ENCODE measurements around the gene MAN1A1. TPM values are rescaled to one million over a fixed set of nuclear protein-coding genes. Genes with fewer than 3 reads are reported as not detected.
A peak's percentile ranks its signal among the peaks of the same experiment; 100 is the strongest.

Gene MAN1A1
- polyA plus RNA-seq, 1 donor (not counting 4 experiments of a cell fraction or from before 2014, with no cell fraction given): 20.2 TPM

DNA sequence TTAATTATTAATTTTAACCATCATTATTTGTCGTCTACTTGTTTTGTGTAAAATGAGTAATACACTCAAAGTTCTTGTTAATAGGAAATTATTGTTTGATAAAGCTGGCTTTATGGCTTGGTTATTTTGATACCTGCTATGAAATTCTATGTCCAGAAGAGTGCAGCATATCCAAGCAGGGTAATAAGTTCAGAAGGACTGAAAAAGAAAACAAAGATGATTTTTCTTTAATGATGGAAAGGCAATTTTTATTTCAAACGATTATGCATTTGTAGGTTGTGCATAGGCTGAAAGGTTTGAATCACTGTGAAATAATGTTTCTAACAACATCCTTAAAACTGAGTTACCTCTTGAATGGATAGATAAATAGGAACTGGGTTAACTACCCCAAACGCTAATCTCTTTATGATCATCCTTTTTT, 1.4 kb upstream of the MAN1A1 start:
- DNase-seq (ENCODE audit: low read depth, low spot score) (no peak), FAIRE-seq (no peak)
- peak overlapping the region; percentile 68 for H3K9ac ChIP-seq (ENCODE audit: control insufficient read depth, extremely low read depth, insufficient read depth, low read length)
- peak overlapping the region; percentile 77 for H3K27ac ChIP-seq (ENCODE audit: control insufficient read depth, insufficient read depth, low read length)
- peaks cover 22% of the 10 kb centered on the region for H3K79me2 ChIP-seq (ENCODE audit: control insufficient read depth, insufficient read depth, low read length)
- dilution Hi-C loops (cut with MboI; ENCODE audit: extremely low pct_ligation_motif_present, low sequenced_read_pairs): no loop called here
- peak overlapping the region; percentile 82 for H2AFZ ChIP-seq (ENCODE audit: control insufficient read depth, low read length)
- H3K4me3 ChIP-seq (ENCODE audit: control insufficient read depth in 2 of 3, extremely low read depth in 1 of 3, insufficient read depth in 2 of 3, low read depth in 1 of 3, low read length in 3 of 3): peak overlapping the region in 2 of 3 experiments; percentile 89 to 92
- peaks cover 2% of the 10 kb centered on the region for H3K9me1 ChIP-seq (ENCODE audit: control insufficient read depth, extremely low read depth, insufficient read depth, low read length)
- H3K27me3 ChIP-seq (ENCODE audit: control insufficient read depth, extremely low read depth, insufficient read depth, low read length): no peaks in the 10 kb centered on the region
- no peaks in the 10 kb centered on the region for H3K36me3 ChIP-seq (ENCODE audit: control insufficient read depth in 2 of 2, extremely low read depth in 1 of 2, insufficient read depth in 2 of 2, low read length in 2 of 2)
- H4K20me1 ChIP-seq (ENCODE audit: control insufficient read depth, extremely low read depth, insufficient read depth, low read length): no peaks in the 10 kb centered on the region
- no peaks in the 10 kb centered on the region for H3K9me3 ChIP-seq (ENCODE audit: control insufficient read depth, low read depth, low read length)
- peak overlapping the region; percentile 99 for H3K4me2 ChIP-seq (ENCODE audit: control insufficient read depth, extremely low read depth, insufficient read depth, low read depth, low read length)
- H3K4me1 ChIP-seq (ENCODE audit: control insufficient read depth, extremely low read depth, insufficient read depth, low read length): peaks cover 21% of the 10 kb centered on the region
- TF ChIP-seq, protein P1, sequence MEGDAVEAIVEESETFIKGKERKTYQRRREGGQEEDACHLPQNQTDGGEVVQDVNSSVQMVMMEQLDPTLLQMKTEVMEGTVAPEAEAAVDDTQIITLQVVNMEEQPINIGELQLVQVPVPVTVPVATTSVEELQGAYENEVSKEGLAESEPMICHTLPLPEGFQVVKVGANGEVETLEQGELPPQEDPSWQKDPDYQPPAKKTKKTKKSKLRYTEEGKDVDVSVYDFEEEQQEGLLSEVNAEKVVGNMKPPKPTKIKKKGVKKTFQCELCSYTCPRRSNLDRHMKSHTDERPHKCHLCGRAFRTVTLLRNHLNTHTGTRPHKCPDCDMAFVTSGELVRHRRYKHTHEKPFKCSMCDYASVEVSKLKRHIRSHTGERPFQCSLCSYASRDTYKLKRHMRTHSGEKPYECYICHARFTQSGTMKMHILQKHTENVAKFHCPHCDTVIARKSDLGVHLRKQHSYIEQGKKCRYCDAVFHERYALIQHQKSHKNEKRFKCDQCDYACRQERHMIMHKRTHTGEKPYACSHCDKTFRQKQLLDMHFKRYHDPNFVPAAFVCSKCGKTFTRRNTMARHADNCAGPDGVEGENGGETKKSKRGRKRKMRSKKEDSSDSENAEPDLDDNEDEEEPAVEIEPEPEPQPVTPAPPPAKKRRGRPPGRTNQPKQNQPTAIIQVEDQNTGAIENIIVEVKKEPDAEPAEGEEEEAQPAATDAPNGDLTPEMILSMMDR (optimal IDR thresholded peaks at IDR 0.05 in 1 of 3, IDR thresholded peaks at IDR 0.05 in 1 of 3, conservative IDR thresholded peaks at IDR 0.05 in 1 of 3; ENCODE audit: extremely low read depth in 1 of 3, insufficient read depth in 2 of 3, low read length in 3 of 3): peak in 2 of 3 experiments; percentile 32
- no peak for TF ChIP-seq EZH2 (IDR thresholded peaks at IDR 0.05; ENCODE audit: low read length)

DNA sequence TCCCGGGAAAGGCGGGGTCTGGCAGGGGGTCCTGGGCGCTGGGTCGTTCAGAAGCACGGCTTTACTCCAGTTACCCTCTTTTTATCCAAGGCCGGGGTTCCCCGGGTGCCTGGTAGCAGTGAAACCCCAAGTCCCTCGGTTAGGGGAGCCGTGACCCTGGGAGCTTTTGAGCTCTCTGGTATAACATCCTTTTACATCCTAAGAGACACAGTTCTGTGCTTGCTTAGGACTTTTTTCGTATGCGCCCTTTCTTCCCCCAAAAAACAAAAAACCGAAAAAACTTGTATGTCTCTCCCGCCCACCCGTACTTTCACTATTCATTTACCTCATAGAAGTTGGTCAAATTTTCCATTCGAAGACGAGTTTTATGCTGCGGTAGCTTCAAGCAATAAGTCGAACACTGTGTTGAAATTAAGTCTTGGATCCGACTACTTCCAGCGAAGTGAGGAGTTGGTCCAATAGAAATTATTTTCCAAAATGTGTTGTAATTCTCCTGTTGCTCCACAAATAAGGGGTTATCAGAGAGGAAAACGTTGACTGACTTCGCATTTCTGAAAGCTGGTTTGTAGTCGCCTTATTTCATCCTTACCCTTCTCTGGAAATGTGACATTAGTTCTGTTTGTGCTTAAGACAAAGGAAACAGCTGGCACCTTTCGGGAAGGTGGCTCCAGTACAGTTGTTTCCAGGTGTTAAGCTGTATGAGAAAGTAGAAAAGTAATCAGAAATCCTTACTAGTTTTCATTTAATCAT, 816 bp upstream of the MAN1A1 start:
- peak; percentile 60 for FAIRE-seq

More for the DNA sequence above, 816 bp upstream of the MAN1A1 start:
- Histone ChIP-seq H3K4me1 (ENCODE audit: control insufficient read depth, extremely low read depth, insufficient read depth, low read length) (peaks cover 21% of the 10 kb centered on the region), H3K27ac (ENCODE audit: control insufficient read depth, insufficient read depth, low read length) (peak overlapping the region; percentile 77), H3K9ac (ENCODE audit: control insufficient read depth, extremely low read depth, insufficient read depth, low read length) (peak overlapping the region; percentile 68), H3K4me3 (ENCODE audit: control insufficient read depth in 2 of 3, extremely low read depth in 1 of 3, insufficient read depth in 2 of 3, low read depth in 1 of 3, low read length in 3 of 3) (peak overlapping the region; percentile 73 to 92 (median 89)), H3K36me3 (ENCODE audit: control insufficient read depth in 2 of 2, extremely low read depth in 1 of 2, insufficient read depth in 2 of 2, low read length in 2 of 2) (no peaks in the 10 kb centered on the region), H4K20me1 (ENCODE audit: control insufficient read depth, extremely low read depth, insufficient read depth, low read length) (no peaks in the 10 kb centered on the region), H3K4me2 (ENCODE audit: control insufficient read depth, extremely low read depth, insufficient read depth, low read depth, low read length) (peak overlapping the region; percentile 99), H3K9me1 (ENCODE audit: control insufficient read depth, extremely low read depth, insufficient read depth, low read length) (peaks cover 2% of the 10 kb centered on the region), H3K27me3 (ENCODE audit: control insufficient read depth, extremely low read depth, insufficient read depth, low read length) (no peaks in the 10 kb centered on the region), H3K9me3 (ENCODE audit: control insufficient read depth, low read depth, low read length) (no peaks in the 10 kb centered on the region), H3K79me2 (ENCODE audit: control insufficient read depth, insufficient read depth, low read length) (peaks cover 24% of the 10 kb centered on the region), H2AFZ (ENCODE audit: control insufficient read depth, low read length) (peak overlapping the region; percentile 82)
- dilution Hi-C loops (cut with MboI; ENCODE audit: extremely low pct_ligation_motif_present, low sequenced_read_pairs): no loop called here
- no peak for DNase-seq (ENCODE audit: low read depth, low spot score)
- TF ChIP-seq, protein P1 (optimal IDR thresholded peaks at IDR 0.05 in 1 of 3, IDR thresholded peaks at IDR 0.05 in 1 of 3, conservative IDR thresholded peaks at IDR 0.05 in 1 of 3; ENCODE audit: extremely low read depth in 1 of 3, insufficient read depth in 2 of 3, low read length in 3 of 3): no peak
- TF ChIP-seq EZH2 (IDR thresholded peaks at IDR 0.05; ENCODE audit: low read length): no peak

Measured in keratinocyte (primary cell).